Measurements from ENCODE around the gene RANBP10.

Gene RANBP10

DNA sequence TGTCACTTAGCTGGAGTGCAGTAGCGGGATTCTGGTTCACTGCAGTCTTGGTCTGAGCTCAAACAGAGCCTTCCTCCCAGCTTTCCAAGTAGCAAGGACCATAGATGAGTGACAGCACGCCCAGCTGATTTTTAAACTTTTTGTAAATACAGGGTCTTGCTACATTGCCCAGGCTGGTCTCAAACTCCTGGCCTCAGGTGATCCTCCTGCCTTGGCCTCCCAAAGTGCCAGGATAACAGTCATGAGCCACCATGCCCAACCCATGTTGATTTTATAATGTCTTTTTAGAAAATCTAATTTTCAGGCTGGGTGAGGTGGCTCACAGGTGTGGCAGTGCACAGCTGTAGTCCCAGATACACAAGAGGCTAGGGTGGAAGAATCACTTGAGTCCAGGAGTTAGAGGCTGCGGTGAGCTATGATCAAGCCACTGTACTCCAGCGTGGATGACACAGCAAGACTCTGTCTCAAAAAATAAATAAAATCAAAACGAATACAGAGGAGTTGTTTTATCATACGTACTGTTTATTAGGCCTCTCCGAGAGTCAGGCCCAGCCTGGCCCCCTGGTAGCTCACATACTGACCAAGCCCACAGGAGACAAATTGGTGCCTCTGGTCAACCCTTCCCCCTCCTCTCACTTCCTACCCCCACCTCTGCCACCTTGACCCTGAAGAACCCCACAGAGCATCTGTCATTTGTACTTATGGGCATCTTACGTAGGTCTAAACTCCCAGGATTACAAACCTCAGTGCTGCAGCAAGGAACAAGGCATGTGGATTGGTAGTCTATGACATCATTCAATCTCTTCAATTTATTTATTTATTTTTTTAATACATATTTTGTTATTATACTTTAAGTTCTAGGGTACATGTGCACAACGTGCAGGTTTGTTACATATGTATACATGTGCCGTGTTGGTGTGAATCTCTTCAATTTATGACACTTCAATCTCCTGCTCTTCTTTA, 126.1 kb downstream of the RANBP10 start:
- no peak for DNase-seq (ENCODE audit: low read depth)
- no peak for TF ChIP-seq CTCF (conservative IDR thresholded peaks at IDR 0.05; ENCODE audit: control insufficient read depth, insufficient read depth, low read depth, low read length)
- no peak overlapping the region for H3K4me3 ChIP-seq (ENCODE audit: control insufficient read depth, low read depth, low read length)

- DNase-seq (ENCODE audit: low read depth), result no peak
- no peak overlapping the region for H3K4me3 ChIP-seq (ENCODE audit: control insufficient read depth, low read depth, low read length)
- TF ChIP-seq CTCF (conservative IDR thresholded peaks at IDR 0.05; ENCODE audit: control insufficient read depth, insufficient read depth, low read depth, low read length), result no peak
Observed at GRCh38 chr16:67678354-67679023, 127.9 kb downstream of the RANBP10 start.

- TF ChIP-seq CTCF (conservative IDR thresholded peaks at IDR 0.05; ENCODE audit: control insufficient read depth, insufficient read depth, low read depth, low read length), result no peak
- DNase-seq (ENCODE audit: low read depth), result no peak
- no peak overlapping the region for H3K4me3 ChIP-seq (ENCODE audit: control insufficient read depth, low read depth, low read length)
Observed at GRCh38 chr16:67677712-67678111, 128.6 kb downstream of the RANBP10 start.

GRCh38 chr16:67676939-67677338, 129.4 kb downstream of the RANBP10 start:
- no peak overlapping the region for H3K4me3 ChIP-seq (ENCODE audit: control insufficient read depth, low read depth, low read length)
- DNase-seq (ENCODE audit: low read depth), result no peak
- no peak for TF ChIP-seq CTCF (conservative IDR thresholded peaks at IDR 0.05; ENCODE audit: control insufficient read depth, insufficient read depth, low read depth, low read length)

DNA sequence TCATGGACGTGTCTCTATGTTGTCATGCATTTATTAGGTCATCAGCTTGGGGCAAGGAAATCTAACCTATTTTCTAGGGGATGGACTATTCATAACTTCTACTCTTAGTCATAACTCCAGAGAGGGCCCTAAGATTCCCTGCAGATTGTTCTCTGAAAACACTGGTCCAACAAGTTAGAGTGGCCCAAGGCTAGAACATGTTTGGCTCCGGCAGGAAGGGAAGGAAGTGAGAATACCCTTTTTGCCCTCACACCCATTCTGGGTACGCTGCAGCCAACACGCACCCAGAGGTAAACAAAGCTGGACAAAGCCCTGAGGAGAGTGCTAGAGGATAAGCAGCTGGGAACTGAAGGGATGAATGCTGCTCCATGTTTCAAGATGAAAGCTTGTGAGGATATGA, 129.8 kb downstream of the RANBP10 start:
- no peak for TF ChIP-seq CTCF (conservative IDR thresholded peaks at IDR 0.05; ENCODE audit: control insufficient read depth, insufficient read depth, low read depth, low read length)
- no peak overlapping the region for H3K4me3 ChIP-seq (ENCODE audit: control insufficient read depth, low read depth, low read length)

GRCh38 chr16:67675999-67676398, 130.4 kb downstream of the RANBP10 start:
- no peak for DNase-seq (ENCODE audit: low read depth)
- H3K4me3 ChIP-seq (ENCODE audit: control insufficient read depth, low read depth, low read length), result no peak overlapping the region
- no peak for TF ChIP-seq CTCF (conservative IDR thresholded peaks at IDR 0.05; ENCODE audit: control insufficient read depth, insufficient read depth, low read depth, low read length)

More for the DNA sequence above, 129.8 kb downstream of the RANBP10 start:
- no peak for DNase-seq (ENCODE audit: low read depth)

All from fibroblast of mammary gland (primary cell).